ENCODE results near the gene MAN1C1. TPM values are rescaled to one million over a fixed set of nuclear protein-coding genes. Genes with fewer than 3 reads are reported as not detected.

Gene MAN1C1
- total RNA-seq, 1 donor from 2014 or later = 10.9 TPM

- no peak for TF ChIP-seq CTCF (IDR thresholded peaks at IDR 0.05)
- Mint-ChIP-seq H3K27ac (ENCODE audit: unreplicated experiment) (no peak overlapping the region), H3K36me3 (ENCODE audit: low read depth) (no peaks in the 10 kb centered on the region), H3K4me3 (ENCODE audit: unreplicated experiment) (no peak overlapping the region), H3K27me3 (ENCODE audit: low read depth) (no peaks in the 10 kb centered on the region), H3K4me1 (ENCODE audit: low read depth) (peaks cover 53% of the 10 kb centered on the region), H3K9me3 (ENCODE audit: low read depth) (no peaks in the 10 kb centered on the region)
- no peak for DNase-seq (ENCODE audit: low spot score)
Observed at GRCh38 chr1:25704267-25704691, 87.7 kb downstream of the MAN1C1 start.

- no peaks in the 10 kb centered on the region for H3K27me3 Mint-ChIP-seq (ENCODE audit: low read depth)
Observed at GRCh38 chr1:25705699-25706098, 89.1 kb downstream of the MAN1C1 start.

GRCh38 chr1:25706146-25707089, 89.8 kb downstream of the MAN1C1 start:
- no peak for TF ChIP-seq CTCF (IDR thresholded peaks at IDR 0.05)
- Mint-ChIP-seq H3K4me1 (ENCODE audit: low read depth) (peaks cover 45% of the 10 kb centered on the region), H3K27ac (ENCODE audit: unreplicated experiment) (no peak overlapping the region)

More at GRCh38 chr1:25705699-25706098, 89.1 kb downstream of the MAN1C1 start:
- DNase-seq (ENCODE audit: low spot score) = no peak
- H3K27ac Mint-ChIP-seq (ENCODE audit: unreplicated experiment) = no peak overlapping the region
- TF ChIP-seq CTCF (IDR thresholded peaks at IDR 0.05) = no peak
- H3K36me3 Mint-ChIP-seq (ENCODE audit: low read depth) = no peaks in the 10 kb centered on the region
- no peaks in the 10 kb centered on the region for H3K9me3 Mint-ChIP-seq (ENCODE audit: low read depth)
- peaks cover 43% of the 10 kb centered on the region for H3K4me1 Mint-ChIP-seq (ENCODE audit: low read depth)
- no peak overlapping the region for H3K4me3 Mint-ChIP-seq (ENCODE audit: unreplicated experiment)

GRCh38 chr1:25707280-25708016, 90.9 kb downstream of the MAN1C1 start:
- no peak for DNase-seq (ENCODE audit: low spot score)
- H3K27ac Mint-ChIP-seq (ENCODE audit: unreplicated experiment) = no peak overlapping the region
- TF ChIP-seq CTCF (IDR thresholded peaks at IDR 0.05) = no peak

More at GRCh38 chr1:25706146-25707089, 89.8 kb downstream of the MAN1C1 start:
- H3K27me3 Mint-ChIP-seq (ENCODE audit: low read depth) = no peaks in the 10 kb centered on the region
- H3K9me3 Mint-ChIP-seq (ENCODE audit: low read depth) = no peaks in the 10 kb centered on the region
- H3K36me3 Mint-ChIP-seq (ENCODE audit: low read depth) = no peaks in the 10 kb centered on the region
- no peak overlapping the region for H3K4me3 Mint-ChIP-seq (ENCODE audit: unreplicated experiment)
- no peak for DNase-seq (ENCODE audit: low spot score)

More at GRCh38 chr1:25707280-25708016, 90.9 kb downstream of the MAN1C1 start:
- no peaks in the 10 kb centered on the region for H3K36me3 Mint-ChIP-seq (ENCODE audit: low read depth)
- H3K9me3 Mint-ChIP-seq (ENCODE audit: low read depth) = no peaks in the 10 kb centered on the region
- no peaks in the 10 kb centered on the region for H3K27me3 Mint-ChIP-seq (ENCODE audit: low read depth)
- no peak overlapping the region for H3K4me3 Mint-ChIP-seq (ENCODE audit: unreplicated experiment)
- peaks cover 50% of the 10 kb centered on the region for H3K4me1 Mint-ChIP-seq (ENCODE audit: low read depth)
